Endothelial cell (in vitro differentiated cells): ENCODE measurements around the gene ATG5. TPM values are rescaled to one million over a fixed set of nuclear protein-coding genes. Genes with fewer than 3 reads are reported as not detected.

Experiments
- DNase-seq: peaks from one replicate; pipeline ENCODE4 v3.0.0; 2021; ENCODE audit warnings: low spot score
- H3K27ac Mint-ChIP-seq: one replicate; pipeline ENCODE4 v1.8.0; 2021; ENCODE audit warnings: mixed read lengths, inconsistent platforms; ENCODE audit not compliant: unreplicated experiment
- H3K27me3 Mint-ChIP-seq: one replicate; pipeline ENCODE4 v1.8.0; 2021; ENCODE audit warnings: mild to moderate bottlenecking, moderate library complexity, mixed read lengths, inconsistent platforms; ENCODE audit not compliant: unreplicated experiment
- H3K36me3 Mint-ChIP-seq: one replicate; pipeline ENCODE4 v1.8.0; 2021; ENCODE audit warnings: mild to moderate bottlenecking, low read depth, mixed read lengths, inconsistent platforms; ENCODE audit not compliant: unreplicated experiment
- H3K4me1 Mint-ChIP-seq: one replicate; pipeline ENCODE4 v1.8.0; 2021; ENCODE audit warnings: mild to moderate bottlenecking, mixed read lengths, inconsistent platforms; ENCODE audit not compliant: unreplicated experiment
- H3K4me3 Mint-ChIP-seq: one replicate; pipeline ENCODE4 v1.8.0; 2021; ENCODE audit warnings: mild to moderate bottlenecking, mixed read lengths, inconsistent platforms; ENCODE audit not compliant: unreplicated experiment
- H3K9me3 Mint-ChIP-seq: one replicate; pipeline ENCODE4 v1.8.0; 2021; ENCODE audit warnings: mixed read lengths, inconsistent platforms; ENCODE audit not compliant: unreplicated experiment
- CTCF ChIP-seq: fragments of 200-600 bp; sonication (generic); IDR thresholded peaks from one replicate; pipeline ENCODE4 v1.5.0; 2021; ENCODE audit warnings: antibody characterized with exemption; ENCODE audit not compliant: unreplicated experiment
- total RNA-seq: library from RNA; stranded (reverse); fragmentation: NEBNext Ultra II Directional; extraction: Animal tissue kit (Norgen Biotek cat#: 25700); gene quantifications from one replicate; pipeline ENCODE4 v1.2.1, GENCODE V29; 2021; ENCODE audit not compliant: unreplicated experiment

Gene ATG5
- total RNA-seq, 1 donor from 2014 or later: 27.5 TPM

GRCh38 chr6:106315765-106316374, 9.7 kb downstream of the ATG5 start:
- no peak for TF ChIP-seq CTCF
- Mint-ChIP-seq H3K4me1 (peaks cover 25% of the 10 kb centered on the region), H3K27ac (no peak overlapping the region), H3K4me3 (no peak overlapping the region), H3K36me3 (peaks cover 4% of the 10 kb centered on the region), H3K27me3 (no peaks in the 10 kb centered on the region), H3K9me3 (no peaks in the 10 kb centered on the region)
- DNase-seq: no peak

- DNase-seq: no peak
- H3K4me3 Mint-ChIP-seq: no peak overlapping the region
- no peak overlapping the region for H3K27ac Mint-ChIP-seq
- no peaks in the 10 kb centered on the region for H3K27me3 Mint-ChIP-seq
- H3K36me3 Mint-ChIP-seq: peaks cover 4% of the 10 kb centered on the region
- no peaks in the 10 kb centered on the region for H3K9me3 Mint-ChIP-seq
- peaks cover 22% of the 10 kb centered on the region for H3K4me1 Mint-ChIP-seq
- TF ChIP-seq CTCF: no peak
Measured at GRCh38 chr6:106309766-106310373, 15.7 kb downstream of the ATG5 start.

- H3K4me3 Mint-ChIP-seq: no peak overlapping the region
- peaks cover 4% of the 10 kb centered on the region for H3K36me3 Mint-ChIP-seq
- H3K9me3 Mint-ChIP-seq: no peaks in the 10 kb centered on the region
- H3K27ac Mint-ChIP-seq: no peak overlapping the region
- H3K27me3 Mint-ChIP-seq: no peaks in the 10 kb centered on the region
- DNase-seq: no peak
- TF ChIP-seq CTCF: no peak
- peaks cover 22% of the 10 kb centered on the region for H3K4me1 Mint-ChIP-seq
Measured at GRCh38 chr6:106308985-106309384, 16.6 kb downstream of the ATG5 start.

- H3K9me3 Mint-ChIP-seq: no peaks in the 10 kb centered on the region
- H3K27ac Mint-ChIP-seq: no peak overlapping the region
- DNase-seq: no peak
- TF ChIP-seq CTCF: no peak
- no peaks in the 10 kb centered on the region for H3K36me3 Mint-ChIP-seq
- H3K4me1 Mint-ChIP-seq: no peaks in the 10 kb centered on the region
- no peak overlapping the region for H3K4me3 Mint-ChIP-seq
- H3K27me3 Mint-ChIP-seq: no peaks in the 10 kb centered on the region
Measured at GRCh38 chr6:106305740-106306139, 19.8 kb downstream of the ATG5 start.

GRCh38 chr6:106300944-106301343, 24.6 kb downstream of the ATG5 start:
- H3K27ac Mint-ChIP-seq: no peak overlapping the region
- no peaks in the 10 kb centered on the region for H3K27me3 Mint-ChIP-seq
- H3K9me3 Mint-ChIP-seq: no peaks in the 10 kb centered on the region
- H3K4me1 Mint-ChIP-seq: no peaks in the 10 kb centered on the region
- DNase-seq: no peak
- H3K36me3 Mint-ChIP-seq: no peaks in the 10 kb centered on the region
- peak; percentile 20 for TF ChIP-seq CTCF
- H3K4me3 Mint-ChIP-seq: no peak overlapping the region
